Ishikawa (cell line): ENCODE results near the gene STPG3.

Experiments used
- CEBPB ChIP-seq: IDR thresholded peaks from 2 replicates; pipeline ENCODE4 v1.6.1; 2012
- CREB1 ChIP-seq: IDR thresholded peaks from 2 replicates; pipeline ENCODE4 v1.6.1; 2012; ENCODE audit warnings: low read depth
- EGR1 ChIP-seq: IDR thresholded peaks from 2 replicates; pipeline ENCODE4 v1.6.1; 2012
- EP300 ChIP-seq: IDR thresholded peaks from 2 replicates; pipeline ENCODE4 v1.6.1; 2012; ENCODE audit warnings: borderline replicate concordance
- FOXM1 ChIP-seq: IDR thresholded peaks from 2 replicates; pipeline ENCODE4 v1.6.1; 2012; ENCODE audit warnings: low read depth, borderline replicate concordance
- NFIC ChIP-seq: IDR thresholded peaks from 2 replicates; pipeline ENCODE4 v1.6.1; 2012
- RAD21 ChIP-seq: IDR thresholded peaks from 2 replicates; pipeline ENCODE4 v1.6.1; 2012; ENCODE audit warnings: low read depth
- TAF1 ChIP-seq: IDR thresholded peaks from 2 replicates; pipeline ENCODE4 v1.6.1; 2012; ENCODE audit warnings: low read depth, mild to moderate bottlenecking
- TCF12 ChIP-seq: IDR thresholded peaks from 2 replicates; pipeline ENCODE4 v1.6.1; 2012; ENCODE audit warnings: low read depth
- TEAD4 ChIP-seq: IDR thresholded peaks from 2 replicates; pipeline ENCODE4 v1.6.1; 2012
- YY1 ChIP-seq: IDR thresholded peaks from 2 replicates; pipeline ENCODE4 v1.6.1; 2012; ENCODE audit warnings: low read depth
- ZBTB7A ChIP-seq: IDR thresholded peaks from 2 replicates; pipeline ENCODE4 v1.6.1; 2012; ENCODE audit warnings: low read depth
- TF ChIP-seq, protein P1 (sequence below): IDR thresholded peaks from 2 replicates; pipeline ENCODE4 v1.6.1; 2012
- TF ChIP-seq, protein P2 (sequence below): IDR thresholded peaks from 2 replicates; pipeline ENCODE4 v1.6.1; 2012; ENCODE audit warnings: low read depth, mild to moderate bottlenecking
- TF ChIP-seq, protein P3 (sequence below): IDR thresholded peaks from 2 replicates; pipeline ENCODE4 v1.6.1; 2012

STPG3 gene

DNA sequence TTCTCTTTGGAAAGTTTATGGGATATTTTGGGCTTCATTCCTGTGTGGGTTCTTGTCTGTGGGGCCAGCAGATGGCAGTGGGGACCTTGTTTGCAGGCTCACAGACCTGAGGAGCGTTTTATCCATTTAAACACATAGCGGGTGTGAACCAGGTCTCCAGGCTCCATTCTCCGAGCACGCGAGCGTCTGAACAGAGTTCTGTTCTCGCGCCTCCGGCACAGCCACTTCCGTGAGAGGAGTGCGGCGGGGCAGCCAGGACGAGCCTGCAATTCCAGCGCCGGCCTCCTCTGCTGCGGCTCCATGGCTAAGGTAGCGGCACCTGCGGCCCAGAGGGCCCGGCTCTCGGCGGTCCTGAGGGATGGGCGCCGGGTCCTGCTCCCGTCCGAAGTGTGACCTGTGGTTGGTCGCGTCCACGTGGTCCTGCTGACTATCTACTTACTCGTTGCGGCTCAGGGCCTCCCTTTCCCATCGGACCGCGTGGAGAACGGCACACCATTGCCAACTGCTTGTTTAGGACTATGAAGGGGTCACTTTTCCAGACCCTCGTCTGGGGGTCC lies 43.7 kb downstream of the STPG3 start:
- no peak for TF ChIP-seq ZBTB7A
- no peak for TF ChIP-seq EP300
- no peak for TF ChIP-seq CEBPB
- TF ChIP-seq YY1, result no peak
- TF ChIP-seq, protein P1, sequence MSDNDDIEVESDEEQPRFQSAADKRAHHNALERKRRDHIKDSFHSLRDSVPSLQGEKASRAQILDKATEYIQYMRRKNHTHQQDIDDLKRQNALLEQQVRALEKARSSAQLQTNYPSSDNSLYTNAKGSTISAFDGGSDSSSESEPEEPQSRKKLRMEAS, result 0 out of 2 replicates have a peak, but pooled peaks have one; percentile 5
- no peak for TF ChIP-seq TAF1
- no peak for TF ChIP-seq NFIC
- TF ChIP-seq FOXM1, result no peak
- no peak for TF ChIP-seq TEAD4
- no peak for TF ChIP-seq TCF12
- TF ChIP-seq RAD21, result peak; percentile 39

DNA sequence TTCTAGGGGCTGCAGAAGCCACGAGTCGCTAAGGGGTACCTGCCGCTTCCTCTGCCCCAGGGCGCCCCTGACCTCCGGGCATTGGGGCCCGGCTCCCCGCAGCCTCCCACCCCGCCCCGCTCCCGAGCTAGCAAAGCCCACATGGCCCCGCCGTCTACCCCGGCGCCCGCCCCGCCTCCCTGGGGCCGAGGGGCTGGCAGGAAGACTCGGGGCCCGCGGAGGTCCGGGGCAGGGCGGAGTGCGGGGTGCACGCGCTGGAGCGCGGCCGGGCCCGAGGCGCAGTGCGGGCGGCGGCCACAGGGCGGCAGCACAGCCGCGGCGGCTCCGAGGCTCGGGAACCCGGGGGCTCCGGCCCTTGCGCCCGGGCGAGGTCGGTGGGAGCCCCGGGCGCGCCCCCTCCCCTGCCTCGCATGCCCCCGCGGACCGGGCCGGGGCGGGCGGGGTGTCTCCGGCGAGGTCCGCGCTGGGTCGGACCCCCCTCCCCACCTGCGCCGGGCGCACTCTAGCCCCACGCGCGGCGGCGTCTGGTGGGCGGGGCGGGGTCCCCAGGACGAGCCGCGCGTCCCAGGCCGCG lies 44.2 kb downstream of the STPG3 start:
- TF ChIP-seq RAD21, result peak; percentile 65; the same call in 1 of the 2 replicates
- TF ChIP-seq, protein P2, sequence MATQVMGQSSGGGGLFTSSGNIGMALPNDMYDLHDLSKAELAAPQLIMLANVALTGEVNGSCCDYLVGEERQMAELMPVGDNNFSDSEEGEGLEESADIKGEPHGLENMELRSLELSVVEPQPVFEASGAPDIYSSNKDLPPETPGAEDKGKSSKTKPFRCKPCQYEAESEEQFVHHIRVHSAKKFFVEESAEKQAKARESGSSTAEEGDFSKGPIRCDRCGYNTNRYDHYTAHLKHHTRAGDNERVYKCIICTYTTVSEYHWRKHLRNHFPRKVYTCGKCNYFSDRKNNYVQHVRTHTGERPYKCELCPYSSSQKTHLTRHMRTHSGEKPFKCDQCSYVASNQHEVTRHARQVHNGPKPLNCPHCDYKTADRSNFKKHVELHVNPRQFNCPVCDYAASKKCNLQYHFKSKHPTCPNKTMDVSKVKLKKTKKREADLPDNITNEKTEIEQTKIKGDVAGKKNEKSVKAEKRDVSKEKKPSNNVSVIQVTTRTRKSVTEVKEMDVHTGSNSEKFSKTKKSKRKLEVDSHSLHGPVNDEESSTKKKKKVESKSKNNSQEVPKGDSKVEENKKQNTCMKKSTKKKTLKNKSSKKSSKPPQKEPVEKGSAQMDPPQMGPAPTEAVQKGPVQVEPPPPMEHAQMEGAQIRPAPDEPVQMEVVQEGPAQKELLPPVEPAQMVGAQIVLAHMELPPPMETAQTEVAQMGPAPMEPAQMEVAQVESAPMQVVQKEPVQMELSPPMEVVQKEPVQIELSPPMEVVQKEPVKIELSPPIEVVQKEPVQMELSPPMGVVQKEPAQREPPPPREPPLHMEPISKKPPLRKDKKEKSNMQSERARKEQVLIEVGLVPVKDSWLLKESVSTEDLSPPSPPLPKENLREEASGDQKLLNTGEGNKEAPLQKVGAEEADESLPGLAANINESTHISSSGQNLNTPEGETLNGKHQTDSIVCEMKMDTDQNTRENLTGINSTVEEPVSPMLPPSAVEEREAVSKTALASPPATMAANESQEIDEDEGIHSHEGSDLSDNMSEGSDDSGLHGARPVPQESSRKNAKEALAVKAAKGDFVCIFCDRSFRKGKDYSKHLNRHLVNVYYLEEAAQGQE, result no peak
- TF ChIP-seq TCF12, result no peak
- TF ChIP-seq ZBTB7A, result peak; percentile 46; the same call in 1 of the 2 replicates
- TF ChIP-seq, protein P1, result peak; percentile 50; the same call in 1 of the 2 replicates
- TF ChIP-seq YY1, result no peak

DNA sequence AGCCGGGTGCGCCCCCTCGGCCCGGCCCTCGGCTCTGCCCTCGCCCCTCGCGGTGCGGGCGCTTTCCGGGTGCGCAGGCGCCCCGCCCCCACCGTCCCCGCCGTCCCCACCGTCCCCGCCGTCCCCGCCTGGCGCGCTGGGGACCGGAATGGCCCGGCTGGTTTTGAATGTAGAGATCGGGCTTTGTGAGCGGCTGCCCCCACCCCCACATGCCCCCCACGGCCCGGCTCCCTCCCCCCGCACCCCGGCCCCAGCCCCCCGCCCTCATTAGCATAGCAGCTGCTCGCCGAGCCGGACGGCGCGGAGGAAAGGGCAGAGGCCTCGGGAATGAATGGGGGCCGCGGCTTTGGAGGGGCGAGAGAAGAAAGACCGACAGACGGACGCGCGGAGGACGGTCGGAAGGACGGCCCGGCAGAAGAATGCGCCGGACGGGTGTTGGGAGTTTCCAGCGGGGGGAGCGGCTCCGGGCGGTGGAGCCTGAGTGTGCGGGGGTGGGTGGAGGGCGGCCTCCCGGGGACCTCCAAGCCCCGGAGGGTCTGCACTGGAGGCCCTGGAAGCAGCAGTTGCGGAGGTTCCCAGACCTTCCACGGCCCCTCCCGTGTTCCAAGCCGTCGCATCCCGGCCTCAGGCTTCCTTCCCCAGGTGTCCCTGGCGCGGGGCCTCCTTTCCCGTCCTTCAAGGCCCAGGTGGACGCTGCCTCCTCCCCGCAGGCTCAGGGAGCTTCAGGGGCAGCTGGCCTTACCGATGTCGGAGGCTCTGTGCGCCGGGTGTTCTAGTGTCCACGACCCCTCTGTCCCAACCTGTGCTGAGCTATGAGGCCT lies 45.0 kb downstream of the STPG3 start:
- TF ChIP-seq YY1 (no peak), EGR1 (no peak), CREB1 (no peak)
- TF ChIP-seq, protein P2, result no peak
- TF ChIP-seq, protein P3, sequence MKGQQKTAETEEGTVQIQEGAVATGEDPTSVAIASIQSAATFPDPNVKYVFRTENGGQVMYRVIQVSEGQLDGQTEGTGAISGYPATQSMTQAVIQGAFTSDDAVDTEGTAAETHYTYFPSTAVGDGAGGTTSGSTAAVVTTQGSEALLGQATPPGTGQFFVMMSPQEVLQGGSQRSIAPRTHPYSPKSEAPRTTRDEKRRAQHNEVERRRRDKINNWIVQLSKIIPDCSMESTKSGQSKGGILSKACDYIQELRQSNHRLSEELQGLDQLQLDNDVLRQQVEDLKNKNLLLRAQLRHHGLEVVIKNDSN, result no peak

DNA sequence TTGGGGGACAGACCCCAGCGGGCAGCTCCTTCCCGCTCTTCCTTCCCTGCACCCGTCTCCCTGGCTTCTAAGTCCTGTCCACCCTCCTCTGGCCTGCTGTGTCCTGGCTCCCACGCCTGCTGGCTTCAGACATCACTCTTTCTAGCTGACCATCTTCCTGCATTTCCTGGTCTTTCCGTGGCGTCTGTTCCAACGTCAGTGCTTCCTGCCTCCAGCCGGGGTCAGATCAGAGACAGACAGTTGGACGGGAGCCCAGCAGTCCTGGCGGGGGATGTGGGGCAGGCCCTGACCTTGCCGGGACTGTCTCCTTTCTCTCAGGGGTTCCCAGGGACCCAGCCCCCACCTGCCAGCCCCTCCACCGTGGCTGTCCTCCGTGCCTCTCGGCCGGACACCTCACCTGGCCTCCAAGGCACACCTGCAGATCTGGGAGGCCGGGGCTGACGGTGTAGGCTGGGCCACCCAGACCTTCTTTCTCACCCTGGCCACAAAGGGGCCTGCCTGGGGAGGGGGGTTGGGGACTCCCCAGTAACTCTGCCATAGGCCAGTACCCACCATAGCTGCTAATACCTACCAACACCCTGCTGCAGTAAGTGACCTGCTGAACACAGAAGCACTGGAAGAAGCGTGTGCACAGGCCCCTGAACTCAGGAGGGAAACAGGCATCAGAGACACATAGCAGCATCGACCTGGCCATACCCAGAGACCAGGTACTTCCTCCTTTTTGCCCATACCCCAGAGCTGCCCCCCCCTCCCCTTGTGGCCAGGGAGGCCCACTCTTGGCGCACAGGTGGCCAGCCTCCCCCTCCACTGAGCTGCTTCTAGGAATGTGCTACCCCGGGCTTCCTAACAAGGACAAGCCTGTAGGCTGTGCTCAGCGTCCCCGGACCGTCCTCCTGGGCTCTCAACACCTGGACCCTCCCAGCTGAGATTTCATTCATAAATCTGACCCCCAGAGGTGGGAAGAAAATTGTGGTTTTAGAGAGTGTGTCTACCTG lies 45.9 kb downstream of the STPG3 start:
- no peak for TF ChIP-seq TAF1
- peak; percentile 20; the same call in 1 of the 2 replicates for TF ChIP-seq NFIC
- TF ChIP-seq, protein P3, result no peak
- TF ChIP-seq TEAD4, result no peak
- no peak for TF ChIP-seq YY1
- TF ChIP-seq RAD21, result no peak
- TF ChIP-seq, protein P1, result no peak

DNA sequence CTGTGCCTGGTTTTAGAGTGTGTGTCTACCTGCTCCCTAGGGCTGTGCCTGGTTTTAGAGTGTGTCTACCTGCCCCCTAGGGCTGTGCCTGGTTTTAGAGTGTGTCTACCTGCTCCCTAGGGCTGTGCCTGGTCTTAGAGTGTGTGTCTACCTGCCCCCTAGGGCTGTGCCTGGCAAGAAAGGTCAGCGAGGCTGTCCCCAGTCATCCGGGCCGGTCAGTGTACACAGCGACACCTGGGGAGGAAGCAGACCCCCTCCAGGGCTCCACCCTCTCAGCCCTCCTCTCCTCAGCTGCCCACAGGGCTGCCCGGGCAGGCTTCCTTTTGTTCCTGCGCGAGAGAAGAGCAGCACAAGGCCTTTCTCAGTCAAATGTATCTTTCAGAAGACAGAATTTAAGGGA lies 46.9 kb downstream of the STPG3 start:
- TF ChIP-seq TEAD4 (no peak), EP300 (no peak), TCF12 (no peak), NFIC (no peak), RAD21 (no peak), EGR1 (no peak), CEBPB (no peak), YY1 (no peak), ZBTB7A (no peak), TAF1 (no peak)
- TF ChIP-seq, protein P3, result no peak
- TF ChIP-seq, protein P1, result no peak
- TF ChIP-seq, protein P2, result no peak
